ENCODE data around the gene ITM2B. TPM values are rescaled to one million over a fixed set of nuclear protein-coding genes. Genes with fewer than 3 reads are reported as not detected.

Gene ITM2B
- total RNA-seq, 1 experiment from 2014 or later = 178 TPM

- DNase-seq (ENCODE audit: low spot score) (no peak), ATAC-seq (no peak)
- no peaks in the 10 kb centered on the region for H3K27me3 Mint-ChIP-seq (ENCODE audit: low read depth)
- no peaks in the 10 kb centered on the region for H3K36me3 Mint-ChIP-seq
- H3K27ac Mint-ChIP-seq = no peak overlapping the region
- H3K4me1 Mint-ChIP-seq = peaks cover 22% of the 10 kb centered on the region
- CTCF ChIA-PET = no interaction called here
- POLR2A ChIA-PET = no interaction called here
- TF ChIP-seq RORB (CRISPR knock-in tag; IDR thresholded peaks at IDR 0.05) (no peak), NR3C1 (CRISPR knock-in tag; conservative IDR thresholded peaks at IDR 0.05; ENCODE audit: low read depth) (no peak), FOXP4 (CRISPR knock-in tag; IDR thresholded peaks at IDR 0.05) (no peak), MXD4 (CRISPR knock-in tag; IDR thresholded peaks at IDR 0.05; ENCODE audit: borderline replicate concordance) (no peak), FOXK1 (CRISPR knock-in tag; IDR thresholded peaks at IDR 0.05) (no peak), MYBL2 (CRISPR knock-in tag; IDR thresholded peaks at IDR 0.05) (no peak), ATF6 (CRISPR knock-in tag; IDR thresholded peaks at IDR 0.05) (no peak), ZNF317 (CRISPR knock-in tag; IDR thresholded peaks at IDR 0.05; ENCODE audit: borderline replicate concordance, low read depth) (no peak), ARID4B (CRISPR knock-in tag; IDR thresholded peaks at IDR 0.05; ENCODE audit: borderline replicate concordance) (no peak), ZNF396 (CRISPR knock-in tag; IDR thresholded peaks at IDR 0.05; ENCODE audit: borderline replicate concordance) (no peak), EMX1 (CRISPR knock-in tag; IDR thresholded peaks at IDR 0.05) (no peak), GTF2I (CRISPR knock-in tag; conservative IDR thresholded peaks at IDR 0.05) (no peak), AFF4 (CRISPR knock-in tag; IDR thresholded peaks at IDR 0.05; ENCODE audit: borderline replicate concordance) (no peak), TP53 (CRISPR knock-in tag; IDR thresholded peaks at IDR 0.05) (no peak), PREB (CRISPR knock-in tag; IDR thresholded peaks at IDR 0.05; ENCODE audit: borderline replicate concordance) (no peak), CREM (CRISPR knock-in tag; IDR thresholded peaks at IDR 0.05) (no peak), KAT7 (CRISPR knock-in tag; IDR thresholded peaks at IDR 0.05; ENCODE audit: borderline replicate concordance) (no peak)
- H3K4me3 Mint-ChIP-seq = no peak overlapping the region
- no peaks in the 10 kb centered on the region for H3K9me3 Mint-ChIP-seq
These were observed 48.7 kb upstream of the ITM2B start for GRCh38 chr13:48184260-48184659.
